Activated T-cell treated with anti-CD3 and anti-CD28 coated beads, Interleukin-2, amount 50 U/mL, for 1 hour (primary cell): Measurements from ENCODE around the gene IRS2.
A peak's percentile ranks its signal among the peaks of the same experiment; 100 is the strongest.
"Not testable (repeated sequence)": the region's sequence is repeated elsewhere in the genome, so short reads cannot be mapped to it uniquely, and the experiment has no call there.

Experiments
- DNase-seq: peaks from one replicate; pipeline ENCODE4 v3.0.0-alpha.2; 2020

The IRS2 gene, protein sequence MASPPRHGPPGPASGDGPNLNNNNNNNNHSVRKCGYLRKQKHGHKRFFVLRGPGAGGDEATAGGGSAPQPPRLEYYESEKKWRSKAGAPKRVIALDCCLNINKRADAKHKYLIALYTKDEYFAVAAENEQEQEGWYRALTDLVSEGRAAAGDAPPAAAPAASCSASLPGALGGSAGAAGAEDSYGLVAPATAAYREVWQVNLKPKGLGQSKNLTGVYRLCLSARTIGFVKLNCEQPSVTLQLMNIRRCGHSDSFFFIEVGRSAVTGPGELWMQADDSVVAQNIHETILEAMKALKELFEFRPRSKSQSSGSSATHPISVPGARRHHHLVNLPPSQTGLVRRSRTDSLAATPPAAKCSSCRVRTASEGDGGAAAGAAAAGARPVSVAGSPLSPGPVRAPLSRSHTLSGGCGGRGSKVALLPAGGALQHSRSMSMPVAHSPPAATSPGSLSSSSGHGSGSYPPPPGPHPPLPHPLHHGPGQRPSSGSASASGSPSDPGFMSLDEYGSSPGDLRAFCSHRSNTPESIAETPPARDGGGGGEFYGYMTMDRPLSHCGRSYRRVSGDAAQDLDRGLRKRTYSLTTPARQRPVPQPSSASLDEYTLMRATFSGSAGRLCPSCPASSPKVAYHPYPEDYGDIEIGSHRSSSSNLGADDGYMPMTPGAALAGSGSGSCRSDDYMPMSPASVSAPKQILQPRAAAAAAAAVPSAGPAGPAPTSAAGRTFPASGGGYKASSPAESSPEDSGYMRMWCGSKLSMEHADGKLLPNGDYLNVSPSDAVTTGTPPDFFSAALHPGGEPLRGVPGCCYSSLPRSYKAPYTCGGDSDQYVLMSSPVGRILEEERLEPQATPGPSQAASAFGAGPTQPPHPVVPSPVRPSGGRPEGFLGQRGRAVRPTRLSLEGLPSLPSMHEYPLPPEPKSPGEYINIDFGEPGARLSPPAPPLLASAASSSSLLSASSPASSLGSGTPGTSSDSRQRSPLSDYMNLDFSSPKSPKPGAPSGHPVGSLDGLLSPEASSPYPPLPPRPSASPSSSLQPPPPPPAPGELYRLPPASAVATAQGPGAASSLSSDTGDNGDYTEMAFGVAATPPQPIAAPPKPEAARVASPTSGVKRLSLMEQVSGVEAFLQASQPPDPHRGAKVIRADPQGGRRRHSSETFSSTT (N-terminal part only)

DNA sequence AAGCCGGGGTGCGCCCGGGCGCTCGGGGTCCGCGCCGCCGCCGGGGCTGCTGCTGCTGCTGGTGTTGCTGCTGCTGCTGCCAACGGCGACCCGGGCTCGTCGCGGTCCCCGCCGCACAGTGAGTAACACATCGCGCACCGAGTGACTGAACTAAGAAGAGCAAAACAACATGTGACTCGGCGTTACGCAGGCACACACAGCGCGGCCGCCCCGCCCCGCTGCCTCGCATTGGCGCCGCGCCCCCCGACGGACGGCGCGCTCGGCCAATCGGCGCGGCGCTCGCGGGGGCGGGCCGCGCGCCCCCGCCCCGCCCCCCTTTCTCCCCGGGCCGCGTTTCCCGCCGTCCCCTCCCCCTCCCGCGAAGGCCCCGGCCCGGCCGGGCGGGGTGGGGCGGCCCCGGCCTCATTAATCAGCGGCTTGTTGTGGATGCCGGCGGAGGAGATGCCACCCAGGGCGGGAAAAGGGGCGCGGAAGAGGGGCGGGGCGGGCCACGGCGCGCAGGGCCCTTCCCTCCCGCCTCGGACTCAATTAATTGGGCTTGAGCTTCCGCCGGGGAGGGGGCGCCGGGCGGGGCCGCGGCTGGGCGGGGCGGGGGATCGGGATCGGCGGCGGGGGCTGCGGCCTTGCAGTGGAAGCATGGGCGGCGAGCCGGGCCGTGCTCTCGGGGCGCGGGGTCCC, at the start of gene IRS2:
IRS2 (minus strand) TSS at position 127 of the 678 bp plus-strand sequence. CDS start 530 bp downstream, outside the sequence.
- DNase-seq, result peak; percentile 93

DNA sequence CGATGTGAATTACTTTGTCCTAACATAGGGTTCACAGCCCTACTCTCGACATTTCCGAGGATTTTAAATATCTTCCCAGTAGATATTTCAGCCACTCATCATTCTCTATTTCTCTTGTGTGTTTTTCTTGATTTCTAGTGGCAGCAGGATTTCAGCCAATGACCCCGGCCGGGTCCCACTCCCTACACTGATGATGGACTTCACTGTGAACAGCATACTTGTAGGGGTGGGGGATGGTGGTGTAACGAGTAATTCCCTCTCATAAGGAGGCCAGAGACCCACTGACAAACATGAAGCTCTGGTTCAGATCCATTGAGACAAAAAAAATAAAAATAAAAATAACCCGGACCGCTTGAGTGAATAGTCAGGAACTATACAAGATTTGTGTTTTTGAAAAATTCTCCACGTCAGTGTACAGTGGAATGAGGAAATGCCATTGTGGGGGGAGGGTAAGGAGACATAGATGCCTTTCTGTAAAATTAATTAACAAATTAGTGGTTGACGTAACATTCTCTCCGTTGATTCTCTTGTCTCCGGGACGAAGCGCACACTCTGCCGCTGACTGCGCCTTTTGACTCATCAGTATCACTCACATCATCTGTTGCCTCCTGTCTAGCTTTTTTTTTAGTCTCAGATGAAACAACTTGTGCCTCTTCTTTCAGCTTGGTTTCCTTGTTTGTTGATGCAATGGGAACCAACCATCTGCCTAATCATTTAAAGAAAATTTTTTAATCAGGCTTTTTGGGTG, 48.8 kb upstream of the IRS2 start:
- no peak for DNase-seq

DNA sequence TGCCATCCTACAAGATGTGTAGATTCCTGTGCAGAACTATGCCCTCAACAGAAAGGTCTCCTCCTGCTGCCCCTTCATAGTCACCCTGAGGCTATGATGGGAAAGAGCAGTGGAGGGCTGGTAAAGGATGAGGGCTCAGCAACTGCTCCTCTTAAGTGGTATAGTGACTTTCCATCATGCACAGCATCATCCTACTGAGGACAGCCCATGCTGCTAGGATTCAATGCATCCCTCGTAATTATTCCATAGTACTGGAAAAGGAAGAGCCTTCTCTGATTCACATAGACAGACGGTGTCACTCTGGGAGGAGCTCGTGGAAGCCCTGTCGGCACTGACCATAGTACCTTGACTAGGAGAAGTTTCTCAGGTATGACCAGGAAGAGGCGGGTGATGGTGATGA, 47.6 kb upstream of the IRS2 start:
- DNase-seq, result no peak

DNA sequence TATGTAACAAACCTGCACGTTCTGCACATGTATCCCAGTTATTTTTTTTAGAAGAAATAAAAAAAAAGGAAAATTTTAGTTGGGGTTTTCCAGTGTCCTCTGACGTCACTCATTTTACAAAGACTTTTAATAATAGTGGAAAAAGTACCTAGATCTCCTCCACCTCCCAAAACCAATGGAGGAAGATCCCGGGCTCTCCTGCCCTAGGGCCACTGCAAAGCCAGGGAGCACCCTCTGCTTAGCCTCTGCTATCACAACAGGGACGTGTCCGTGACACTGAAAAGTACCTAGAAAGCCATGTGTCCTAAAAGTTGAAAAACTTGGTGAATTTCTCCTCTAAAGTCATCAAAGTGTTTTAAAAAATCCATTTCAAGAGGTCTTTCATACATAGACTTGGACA, 46.7 kb upstream of the IRS2 start:
- DNase-seq, result no peak

DNA sequence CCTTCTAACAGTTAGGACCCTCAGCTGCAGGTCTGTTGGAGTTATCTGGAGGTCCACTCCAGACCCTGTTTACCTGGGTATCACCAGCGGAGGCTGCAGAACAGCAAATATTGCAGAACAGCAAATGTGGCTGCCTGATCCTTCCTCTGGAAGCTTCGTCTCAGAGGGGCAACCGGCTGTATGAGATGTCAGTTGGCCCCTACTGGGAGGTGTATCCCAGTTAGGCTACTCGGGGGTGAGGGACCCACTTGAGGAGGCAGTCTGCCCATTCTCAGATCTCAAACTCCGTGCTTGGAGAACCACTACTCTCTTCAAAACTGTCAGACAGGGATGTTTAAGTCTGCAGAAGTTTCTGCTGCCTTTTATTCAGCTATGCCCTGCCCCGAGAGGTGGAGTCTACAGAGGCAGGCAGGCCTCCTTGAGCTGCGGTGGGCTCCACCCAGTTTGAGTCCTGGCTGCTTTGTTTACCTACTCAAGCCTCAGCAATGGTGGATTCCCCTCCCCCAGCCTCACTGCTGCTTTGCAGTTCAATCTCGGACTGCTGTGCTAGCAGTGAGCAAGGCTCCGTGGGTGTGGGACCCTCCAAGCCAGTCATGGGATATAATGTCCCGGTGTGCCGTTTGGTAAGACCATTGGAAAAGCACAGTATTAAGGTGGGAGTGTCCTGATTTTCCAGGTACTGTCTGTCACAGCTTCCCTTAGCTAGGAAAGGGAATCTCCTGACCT, 42.4 kb upstream of the IRS2 start:
- not testable (repeated sequence) for DNase-seq

DNA sequence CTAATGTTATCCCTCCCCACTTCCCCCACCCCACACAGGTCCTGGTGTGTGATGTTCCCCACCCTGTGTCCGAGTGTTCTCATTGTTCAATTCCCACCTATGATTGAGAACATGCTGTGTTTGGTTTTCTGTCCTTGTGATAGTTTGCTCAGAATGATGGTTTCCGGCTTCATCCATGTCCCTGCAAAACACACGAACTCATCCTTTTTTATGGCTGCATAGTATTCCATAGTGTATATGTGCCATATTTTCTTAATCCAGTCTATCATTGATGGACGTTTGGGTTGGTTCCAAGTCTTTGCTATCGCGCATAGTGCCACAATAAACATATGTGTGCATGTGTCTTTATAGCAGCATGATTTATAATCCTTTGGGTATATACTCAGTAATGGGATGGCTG, 36.8 kb upstream of the IRS2 start:
- DNase-seq, result not testable (repeated sequence)

DNA sequence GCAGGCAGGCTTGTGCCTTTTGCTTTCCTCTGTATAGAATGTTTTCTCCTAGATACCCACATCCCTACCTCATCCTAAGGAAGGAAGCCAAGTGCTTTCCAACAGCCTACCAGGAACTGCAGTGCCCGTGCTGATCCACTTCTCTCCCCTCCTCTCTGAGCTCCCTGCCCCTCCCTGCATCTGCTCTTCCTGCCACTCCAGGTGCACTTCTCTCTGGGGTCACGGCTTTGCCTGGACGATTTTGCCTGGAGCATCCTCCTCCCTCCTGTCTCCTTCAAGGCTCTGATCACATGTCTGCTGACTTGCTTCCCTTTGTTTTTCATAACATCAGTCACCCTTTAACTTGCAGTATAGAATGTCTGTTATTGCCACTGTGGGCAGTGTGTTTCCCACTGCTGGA, 34.7 kb upstream of the IRS2 start:
- no peak for DNase-seq

DNA sequence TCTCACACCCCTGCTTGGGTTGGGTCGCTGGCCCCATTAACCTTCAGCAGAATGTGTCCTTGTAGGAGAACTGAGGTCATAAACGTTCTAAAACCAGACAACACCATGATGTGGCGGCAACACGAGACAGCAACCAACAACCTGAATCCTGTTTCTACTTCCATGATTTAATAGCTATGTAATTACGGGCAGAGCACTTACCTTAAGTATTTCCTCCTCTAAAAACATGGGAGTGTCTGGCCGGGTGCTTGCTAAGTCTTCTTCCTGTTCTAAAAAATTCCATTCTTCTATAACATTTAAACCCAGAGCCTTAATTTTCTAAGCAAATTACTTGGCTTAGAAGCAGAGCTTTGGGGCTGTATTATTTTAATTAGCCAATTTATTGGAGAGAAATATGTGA, 33.5 kb upstream of the IRS2 start:
- no peak for DNase-seq

DNA sequence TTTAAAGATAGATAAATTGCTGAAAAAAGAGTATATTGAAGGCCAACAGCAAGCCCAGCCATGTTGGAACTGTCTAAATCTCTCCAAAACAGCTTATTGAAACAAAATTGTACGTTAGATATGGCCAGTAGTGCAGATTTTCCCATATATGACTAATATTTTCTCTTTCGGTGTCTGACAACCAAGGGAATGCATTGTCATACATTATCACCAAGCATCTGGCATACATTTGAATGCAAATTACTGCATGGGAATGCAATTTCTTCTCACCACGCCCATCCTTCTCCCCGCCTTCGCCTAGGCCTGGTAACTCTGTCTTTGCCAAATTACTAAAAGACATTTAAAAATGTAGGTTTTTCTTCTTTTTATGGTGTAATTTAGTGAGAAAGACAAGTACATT, 32.5 kb upstream of the IRS2 start:
- DNase-seq, result no peak

DNA sequence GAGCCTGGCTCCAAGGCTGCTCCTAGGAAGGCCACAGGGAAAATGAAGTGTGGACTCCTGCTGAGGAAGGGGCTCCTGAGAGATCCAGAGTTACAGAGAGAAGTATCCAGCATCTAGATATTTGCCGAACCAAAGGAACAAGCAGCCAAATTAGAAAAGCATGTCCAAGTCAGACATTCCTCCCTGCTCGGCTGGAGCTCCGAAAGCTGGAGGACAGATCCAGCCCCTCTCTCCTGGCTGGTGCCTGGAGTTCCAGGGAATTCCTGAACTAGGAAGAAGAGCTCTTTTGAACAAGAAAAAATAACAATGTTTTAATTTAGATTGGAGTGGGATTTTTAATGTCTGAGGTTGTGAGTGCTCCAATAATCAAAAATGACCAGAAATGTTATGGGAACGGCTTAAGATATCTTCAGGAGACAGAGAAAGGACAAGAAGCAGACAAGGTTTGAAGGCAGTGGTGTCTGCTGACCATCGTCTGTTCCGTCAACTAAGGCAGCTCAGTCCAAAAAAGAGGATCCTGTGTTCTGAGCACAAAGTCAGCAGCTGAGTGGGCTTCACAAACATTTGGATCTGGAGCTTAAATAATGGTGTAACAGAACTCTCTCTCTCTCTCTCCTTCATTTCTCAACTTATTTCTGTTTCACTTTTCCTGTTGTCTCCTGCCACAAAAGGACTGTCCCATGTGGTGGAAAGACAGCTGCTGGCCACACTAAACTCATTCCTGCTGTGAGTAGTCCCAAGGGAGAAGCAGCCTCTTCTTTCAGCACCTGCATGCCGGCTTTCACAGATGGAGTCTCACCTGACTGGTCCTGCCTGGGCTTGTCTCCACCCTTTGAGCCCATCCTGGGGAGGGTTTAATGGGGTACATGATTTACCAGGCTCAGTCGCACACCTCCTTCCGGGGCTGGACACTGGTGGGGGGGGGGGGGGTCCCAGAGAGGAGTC, 31.5 kb upstream of the IRS2 start:
- DNase-seq, result no peak

DNA sequence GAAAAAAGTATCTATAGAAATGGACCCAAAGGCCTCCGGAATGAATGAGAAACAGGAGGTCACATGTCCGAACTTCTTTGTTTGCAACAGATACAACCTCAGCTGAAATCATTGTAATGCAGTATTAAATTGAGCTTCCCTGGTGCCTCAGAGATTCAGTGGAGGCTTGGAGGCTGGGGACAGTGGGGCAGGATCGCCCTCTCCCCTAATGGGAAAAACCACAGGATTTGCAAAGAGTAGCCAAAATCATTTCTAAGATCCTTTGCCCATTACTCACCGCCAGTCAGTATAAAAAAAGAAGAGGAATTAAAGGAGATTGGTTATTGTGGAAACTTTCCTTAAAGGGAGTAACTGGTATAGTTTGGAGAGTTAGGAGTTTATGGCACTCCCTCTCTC, 30.4 kb upstream of the IRS2 start:
- DNase-seq, result no peak

DNA sequence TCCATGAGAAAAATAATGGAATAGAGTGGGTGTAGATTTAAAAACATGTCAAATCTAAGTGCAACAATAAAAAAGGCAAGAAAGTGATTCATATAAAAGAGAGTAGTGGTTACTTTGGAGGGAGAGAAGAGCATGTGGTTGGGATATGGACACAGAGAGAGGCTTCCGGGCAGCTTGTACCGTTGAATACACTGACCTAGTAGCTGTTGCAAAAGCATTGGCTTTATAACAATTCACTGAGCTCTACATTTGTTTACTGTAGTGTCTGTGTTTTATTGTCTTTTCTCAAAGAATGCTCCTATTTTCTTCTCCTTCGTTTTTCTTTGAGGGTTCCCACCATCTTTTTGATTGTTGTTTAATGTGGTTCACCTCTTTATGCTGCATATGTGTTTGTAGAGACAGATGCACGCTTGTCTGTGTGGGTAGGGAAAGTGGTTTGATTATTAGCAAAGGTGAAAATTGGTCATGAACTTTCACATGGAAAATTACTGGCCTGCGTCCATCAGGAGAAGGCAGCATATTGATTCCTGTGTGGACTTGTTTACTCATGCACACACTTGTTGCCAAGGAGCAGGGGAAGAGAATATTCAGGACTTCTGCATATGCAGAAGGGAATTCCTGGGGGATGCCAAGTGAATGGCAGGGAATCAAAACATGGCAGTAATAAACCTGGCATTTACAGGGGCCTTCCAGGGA, 29.9 kb upstream of the IRS2 start:
- no peak for DNase-seq

DNA sequence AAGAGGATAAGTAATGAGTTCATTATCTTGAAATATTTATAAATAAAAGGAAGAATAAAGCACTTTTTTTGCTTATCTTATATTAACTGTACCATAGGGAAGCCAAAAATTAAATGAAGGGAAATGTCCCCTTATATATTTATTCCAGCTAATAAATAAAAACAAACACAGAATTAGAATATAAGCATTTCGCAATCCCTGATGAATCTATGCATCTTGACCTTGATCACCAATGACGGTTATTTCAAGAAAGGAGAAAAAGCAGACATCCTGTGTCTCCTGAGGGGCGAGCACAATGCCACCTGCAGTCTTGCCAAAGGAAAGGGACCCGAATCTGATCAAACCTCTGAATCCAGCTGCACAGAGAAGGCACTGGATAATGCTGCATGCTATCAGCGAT, 29.3 kb upstream of the IRS2 start:
- DNase-seq, result no peak

DNA sequence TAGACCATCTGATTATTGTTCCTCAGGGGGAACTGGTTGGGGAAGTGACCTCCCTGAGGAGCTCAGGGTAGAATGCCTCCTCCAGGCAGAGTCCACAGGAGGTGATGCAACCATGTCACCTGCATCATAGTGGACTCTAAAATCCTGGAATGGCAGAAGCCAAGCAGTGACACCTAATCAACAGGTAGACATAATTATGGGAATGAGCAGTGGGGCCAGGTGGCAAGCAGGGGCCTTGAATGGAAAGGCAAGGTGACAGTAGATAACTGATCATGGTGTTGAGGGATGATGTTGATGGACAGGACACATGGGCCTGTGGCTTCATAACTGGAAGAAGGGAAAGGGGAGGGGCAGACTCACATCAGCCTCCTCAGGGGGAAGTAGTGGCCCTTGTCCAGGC, 27.3 kb upstream of the IRS2 start:
- no peak for DNase-seq

DNA sequence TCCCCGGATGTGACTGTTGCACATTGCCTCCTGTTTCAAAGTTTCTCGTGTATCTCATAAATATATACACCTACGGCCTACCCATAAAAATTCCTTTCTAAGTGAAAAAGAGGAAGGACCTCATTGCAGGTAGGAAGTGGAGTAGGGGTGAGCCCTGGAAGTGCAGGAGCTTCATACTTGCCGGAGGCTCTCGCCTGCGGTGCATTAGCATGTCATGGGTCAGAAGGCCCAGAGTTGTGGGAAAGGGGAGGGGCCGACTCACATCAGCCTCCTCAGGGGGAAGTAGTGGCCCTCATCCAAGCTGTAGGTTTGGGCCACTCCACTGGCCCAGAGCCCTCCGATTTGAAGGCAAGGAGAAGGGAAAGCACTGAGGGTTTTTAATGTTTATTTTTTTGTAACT, 26.0 kb upstream of the IRS2 start:
- DNase-seq, result no peak

DNA sequence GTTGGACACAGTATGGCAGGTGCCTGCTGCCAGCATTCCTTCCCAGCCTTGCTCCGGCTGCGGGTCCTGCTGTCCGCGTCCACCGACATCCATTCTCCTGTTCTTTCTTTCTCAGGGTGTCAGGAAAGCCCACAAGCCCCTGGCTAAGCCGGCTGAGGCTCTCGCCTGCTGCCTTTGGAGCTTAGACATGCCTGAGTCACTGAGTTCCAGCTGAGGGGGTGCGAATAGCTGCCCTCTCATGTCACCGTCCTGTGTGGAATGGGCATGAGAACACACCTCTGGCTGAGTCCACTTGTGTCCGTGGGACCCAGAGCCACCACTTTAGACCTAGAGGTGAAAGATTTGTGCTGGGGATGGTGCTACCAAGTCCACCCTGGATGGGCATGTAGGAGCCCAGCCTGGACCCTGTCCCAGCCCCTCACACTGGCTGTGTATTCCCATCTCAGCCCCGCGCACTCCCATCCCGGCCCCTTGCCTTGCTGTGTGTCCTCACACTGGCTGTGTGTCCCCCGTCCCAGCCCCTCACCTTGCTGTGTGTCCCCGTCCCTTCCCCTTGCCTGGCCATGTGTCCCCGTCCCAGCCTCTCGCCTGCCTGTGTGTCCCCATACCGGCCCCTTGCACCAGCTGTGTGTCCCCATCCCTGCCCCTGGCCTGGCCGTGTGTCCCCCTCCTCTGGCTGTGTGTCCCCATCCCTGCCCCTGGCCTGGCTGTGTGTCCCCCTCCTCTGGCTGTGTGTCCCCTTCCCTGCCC, 24.6 kb upstream of the IRS2 start:
- DNase-seq, result no peak

DNA sequence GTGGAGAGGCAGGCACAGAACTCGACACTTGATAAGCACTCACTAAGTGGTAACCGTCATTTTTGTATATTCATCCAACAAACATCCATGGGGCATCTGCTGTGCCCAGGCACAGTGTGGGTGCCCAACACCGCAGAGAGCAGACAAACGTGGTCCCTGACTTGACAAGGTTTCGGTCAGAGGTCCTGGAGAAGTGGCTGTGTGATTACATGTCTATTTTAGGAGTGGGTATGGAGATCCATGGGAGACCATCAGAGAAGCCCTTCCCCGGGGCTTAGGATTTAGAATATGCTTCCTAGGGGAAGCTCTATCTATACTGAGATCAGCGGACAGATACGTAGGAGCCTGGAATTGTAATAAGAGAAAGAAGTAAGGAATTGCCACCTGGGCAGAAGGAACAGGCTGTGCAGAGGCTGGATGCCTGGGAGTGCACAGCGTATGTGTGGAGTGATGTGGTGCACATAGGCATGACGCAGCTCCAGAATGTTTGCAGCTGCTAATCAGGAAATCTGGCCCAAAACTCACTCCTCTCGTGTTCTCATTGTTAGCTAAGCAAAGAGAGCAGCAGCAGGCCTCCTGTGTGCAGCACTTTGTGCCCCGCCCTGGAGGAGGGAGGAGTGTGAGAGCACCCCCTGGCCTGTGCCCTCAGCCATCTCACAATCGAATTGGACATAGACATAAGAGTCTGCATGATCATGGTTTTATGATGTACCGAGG, 23.0 kb upstream of the IRS2 start:
- DNase-seq, result no peak

DNA sequence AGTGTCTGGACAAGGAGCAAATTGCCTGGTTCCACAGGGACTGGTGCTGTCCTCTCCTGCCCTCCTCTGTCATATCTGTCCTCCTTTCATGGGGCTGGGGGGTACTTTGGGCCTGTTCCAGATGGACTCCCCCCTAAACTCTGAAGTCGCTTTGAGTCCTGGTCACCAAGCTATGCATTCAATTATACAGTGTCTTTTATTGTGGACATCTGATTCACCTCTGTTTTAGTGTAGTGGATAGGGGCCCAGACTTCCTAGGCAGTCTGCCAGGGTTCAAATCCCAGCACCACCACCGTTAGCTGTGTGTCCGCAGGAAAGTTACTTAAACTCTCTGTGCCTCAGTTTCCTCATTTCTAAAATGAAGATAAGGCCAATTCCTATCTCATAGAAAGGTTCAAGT, 21.0 kb upstream of the IRS2 start:
- DNase-seq, result no peak
